HepG2 (cell line): Measurements from ENCODE around the gene ACVRL1.

Experiments
- ATF2 ChIP-seq: sonication (generic); formaldehyde crosslinking; IDR thresholded peaks from 2 replicates; pipeline ENCODE4 v1.4.0; 2020; ENCODE audit warnings: missing genetic modification reagents
- CBFB ChIP-seq: sonication (generic); formaldehyde crosslinking; IDR thresholded peaks from 2 replicates; pipeline ENCODE4 v1.4.0; 2020; ENCODE audit warnings: missing genetic modification reagents
- CSRNP2 ChIP-seq: sonication (generic); formaldehyde crosslinking; conservative IDR thresholded peaks from 2 replicates; pipeline ENCODE4 v1.8.0; 2022; ENCODE audit warnings: low read depth, missing genetic modification reagents
- CTCF ChIP-seq: sonication (generic); formaldehyde crosslinking; IDR thresholded peaks from 2 replicates; pipeline ENCODE4 v1.5.0; 2020; ENCODE audit warnings: mild to moderate bottlenecking, missing genetic modification reagents, moderate library complexity
- EZH2 ChIP-seq: conservative IDR thresholded peaks from 2 replicates; pipeline ENCODE4 v1.6.1; 2012; ENCODE audit warnings: mild to moderate bottlenecking, low read depth, low read length, moderate library complexity
- HNF4A ChIP-seq: sonication (generic); formaldehyde crosslinking; IDR thresholded peaks from 2 replicates; pipeline ENCODE4 v1.4.0; 2020; ENCODE audit warnings: missing genetic modification reagents
- MEF2D ChIP-seq: sonication (generic); formaldehyde crosslinking; IDR thresholded peaks from 2 replicates; pipeline ENCODE4 v1.5.1; 2020; ENCODE audit warnings: mild to moderate bottlenecking, missing genetic modification reagents
- NR1H2 ChIP-seq: sonication (generic); formaldehyde crosslinking; IDR thresholded peaks from 2 replicates; pipeline ENCODE4 v1.8.1; 2022; ENCODE audit warnings: low read depth, missing genetic modification reagents, borderline replicate concordance
- POLR2A ChIP-seq, 2 experiments: IDR thresholded peaks; 2 replicates each; pipeline ENCODE4 v1.6.1; 2011; ENCODE audit warnings: low read depth in 2 of 2, low read length in 2 of 2, mild to moderate bottlenecking in 1 of 2, moderate library complexity in 1 of 2; ENCODE audit not compliant: insufficient read depth in 1 of 2
- SP1 ChIP-seq, 2 experiments: fragments of 450-650 bp in 1 of 2; sonication (generic) in 1 of 2; formaldehyde crosslinking in 1 of 2; IDR thresholded peaks; 2 replicates each; pipeline versions ENCODE4 v1.4.0 to v1.6.1; 2016 to 2020; ENCODE audit warnings: missing genetic modification reagents in 1 of 2
- TFAP4 ChIP-seq: sonication (generic); IDR thresholded peaks from 2 replicates; pipeline ENCODE4 v1.6.1; 2016; ENCODE audit warnings: low read depth, borderline replicate concordance
- ZNF672 ChIP-seq: sonication (generic); formaldehyde crosslinking; IDR thresholded peaks from 2 replicates; pipeline ENCODE4 v1.8.1; 2022; ENCODE audit warnings: missing genetic modification reagents
- TF ChIP-seq, protein P1 (sequence below): sonication (generic); formaldehyde crosslinking; IDR thresholded peaks from 2 replicates; pipeline ENCODE4 v1.9.0; 2021; ENCODE audit warnings: missing genetic modification reagents, borderline replicate concordance

GRCh38 chr12:51895378-51896135, 11.7 kb upstream of the ACVRL1 start:
- no peak for TF ChIP-seq EZH2
- no peak for TF ChIP-seq CTCF (CRISPR knock-in tag)
- no peak for TF ChIP-seq MEF2D (CRISPR knock-in tag)
- TF ChIP-seq TFAP4, result no peak
- no peak for TF ChIP-seq CBFB (CRISPR knock-in tag)
- TF ChIP-seq SP1 (IDR thresholded peaks at IDR 0.05), result no peak
- no peak for TF ChIP-seq SP1 (CRISPR knock-in tag; IDR thresholded peaks at IDR 0.05)
- TF ChIP-seq ZNF672 (CRISPR knock-in tag), result no peak
- TF ChIP-seq, protein P1, sequence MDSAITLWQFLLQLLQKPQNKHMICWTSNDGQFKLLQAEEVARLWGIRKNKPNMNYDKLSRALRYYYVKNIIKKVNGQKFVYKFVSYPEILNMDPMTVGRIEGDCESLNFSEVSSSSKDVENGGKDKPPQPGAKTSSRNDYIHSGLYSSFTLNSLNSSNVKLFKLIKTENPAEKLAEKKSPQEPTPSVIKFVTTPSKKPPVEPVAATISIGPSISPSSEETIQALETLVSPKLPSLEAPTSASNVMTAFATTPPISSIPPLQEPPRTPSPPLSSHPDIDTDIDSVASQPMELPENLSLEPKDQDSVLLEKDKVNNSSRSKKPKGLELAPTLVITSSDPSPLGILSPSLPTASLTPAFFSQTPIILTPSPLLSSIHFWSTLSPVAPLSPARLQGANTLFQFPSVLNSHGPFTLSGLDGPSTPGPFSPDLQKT (CRISPR knock-in tag), result no peak
- no peak for TF ChIP-seq CSRNP2 (CRISPR knock-in tag)
- no peak for TF ChIP-seq ATF2 (CRISPR knock-in tag)
- TF ChIP-seq HNF4A (CRISPR knock-in tag), result no peak
- TF ChIP-seq NR1H2, result no peak
- TF ChIP-seq POLR2A (IDR thresholded peaks at IDR 0.05; ENCODE audit: insufficient read depth in 1 of 2, low read depth in 2 of 2, low read length in 2 of 2), result no peak
